ENCODE measurements around the gene IFI6. TPM values are rescaled to one million over a fixed set of nuclear protein-coding genes. Genes with fewer than 3 reads are reported as not detected.

Gene IFI6
- total and polyA plus RNA-seq, 2 of the 4 experiments (the other 2 are of a cell fraction) = 7.3 to 16.8 TPM

DNA sequence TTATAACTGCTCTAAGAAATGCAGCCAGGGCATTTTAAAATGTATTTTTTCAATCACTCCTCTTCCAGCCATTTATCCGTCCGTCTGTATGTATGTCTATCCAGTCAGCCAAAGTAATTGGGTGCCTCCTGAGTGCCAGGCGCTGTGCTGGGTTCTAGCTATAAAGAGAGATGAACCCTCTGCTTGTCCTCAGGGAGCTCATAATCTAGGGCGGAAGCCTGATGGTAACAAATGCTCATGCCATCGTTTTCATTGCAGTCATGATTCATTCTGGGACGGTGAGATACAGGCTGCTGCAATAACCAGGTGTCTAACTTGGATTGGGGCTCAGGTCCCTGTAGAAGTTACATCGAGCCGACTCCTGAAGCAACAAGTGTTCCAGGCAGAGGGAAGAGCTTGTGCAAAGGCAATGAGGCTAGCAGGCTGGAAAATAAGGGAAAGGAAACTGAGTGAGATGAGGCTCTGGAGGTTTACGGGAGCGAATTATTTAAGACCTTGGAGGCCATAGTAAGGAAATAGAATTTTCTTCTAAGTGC lies 11.6 kb downstream of the IFI6 start:
- intact Hi-C loops (cut with micrococcal nuclease) (loop anchor here (5.0 kb wide), 2 partner anchors 103 to 268 kb away; partner anchors contain the start of gene GPR3), in situ Hi-C loops (cut with MboI; ENCODE audit: low sequenced_read_pairs) (loop anchor here (5.0 to 10.0 kb wide), 2 partner anchors 48 to 246 kb away; no protein-coding TSS in a partner anchor), dilution Hi-C loops (cut with HindIII; ENCODE audit: low sequenced_read_pairs, unreplicated experiment) (no loop called here)
- H3K27me3 ChIP-seq (ENCODE audit: control insufficient read depth, insufficient read depth, low read length) = no peaks in the 10 kb centered on the region
- H3K4ac ChIP-seq (ENCODE audit: low read depth, low read length) = peak overlapping the region; percentile 44; the same call in 1 of the 2 replicates
- peak overlapping the region; percentile 81 for H4K5ac ChIP-seq (ENCODE audit: low read depth, low read length)
- H2BK5ac ChIP-seq (ENCODE audit: low read depth, low read length, poor library complexity, severe bottlenecking) = no peak overlapping the region
- no peak for DNase-seq
- H3K79me1 ChIP-seq (ENCODE audit: low read depth in 1 of 2, low read length in 2 of 2) = no peaks in the 10 kb centered on the region
- H3K14ac ChIP-seq (replicated peaks; ENCODE audit: low read depth, low read length) = no peak overlapping the region
- peak overlapping the region; percentile 69 to 74 for H4K8ac ChIP-seq (ENCODE audit: low read depth in 2 of 2, low read length in 2 of 2)
- no peak overlapping the region for H2AK5ac ChIP-seq (ENCODE audit: low read depth, low read length)
- H2AFZ ChIP-seq (replicated peaks; ENCODE audit: low read length, poor library complexity) = peak overlapping the region; percentile 83
- H3K4me2 ChIP-seq (ENCODE audit: low read depth, low read length) = peak overlapping the region; percentile 20
- H4K91ac ChIP-seq (ENCODE audit: insufficient read depth, low read depth, low read length) = no peak overlapping the region
- ChIA-PET POLR2A (ENCODE audit: unreplicated experiment) (no interaction called here), CTCF (interaction anchor here (3.2 kb wide), 1 partner anchor 10 kb away, joined by 11 read pairs; no protein-coding TSS in a partner anchor)
- 76% methylated on average over 7 of the region's 10 CpGs; no CpG with 5 or more reads in 1 of the 2 experiments for WGBS, 2 experiments (ENCODE audit: extremely low coverage in 2 of 2, insufficient read length in 1 of 2)
- H3K9me1 ChIP-seq (ENCODE audit: insufficient read depth, low read length) = peaks cover 9% of the 10 kb centered on the region
- no peak for ATAC-seq (ENCODE audit: low read depth)
- no peak overlapping the region for H2BK20ac ChIP-seq (ENCODE audit: low read depth, low read length)
- no peak overlapping the region for H3K23ac ChIP-seq (ENCODE audit: low read depth, low read length)
- BruUV-seq (replicated peaks) = no TSS peak
- H3K4me1 ChIP-seq (ENCODE audit: control insufficient read depth, insufficient read depth, low read length) = peaks cover 15% of the 10 kb centered on the region
- H4K20me1 ChIP-seq (ENCODE audit: insufficient read depth, low read length) = no peaks in the 10 kb centered on the region
- no peaks in the 10 kb centered on the region for H3K9me3 ChIP-seq (ENCODE audit: control insufficient read depth, insufficient read depth, low read length)
- no peak overlapping the region for H3K9ac ChIP-seq (ENCODE audit: low read depth, low read length)
- H3K36me3 ChIP-seq (ENCODE audit: control insufficient read depth, insufficient read depth, low read length) = no peaks in the 10 kb centered on the region
- TF ChIP-seq MXI1 (IDR thresholded peaks at IDR 0.05; ENCODE audit: borderline replicate concordance, low read depth, low read length) (no peak), RCOR1 (IDR thresholded peaks at IDR 0.05; ENCODE audit: insufficient replicate concordance, low read length) (no peak), NFE2L2 (IDR thresholded peaks at IDR 0.05; ENCODE audit: low read depth, low read length) (no peak), RFX5 (IDR thresholded peaks at IDR 0.05; ENCODE audit: low read depth, low read length) (no peak), MAFK (IDR thresholded peaks at IDR 0.05; ENCODE audit: low read depth, low read length) (no peak), POLR2A (IDR thresholded peaks at IDR 0.05; ENCODE audit: low read depth, low read length) (no peak)
- TF ChIP-seq, protein P1, sequence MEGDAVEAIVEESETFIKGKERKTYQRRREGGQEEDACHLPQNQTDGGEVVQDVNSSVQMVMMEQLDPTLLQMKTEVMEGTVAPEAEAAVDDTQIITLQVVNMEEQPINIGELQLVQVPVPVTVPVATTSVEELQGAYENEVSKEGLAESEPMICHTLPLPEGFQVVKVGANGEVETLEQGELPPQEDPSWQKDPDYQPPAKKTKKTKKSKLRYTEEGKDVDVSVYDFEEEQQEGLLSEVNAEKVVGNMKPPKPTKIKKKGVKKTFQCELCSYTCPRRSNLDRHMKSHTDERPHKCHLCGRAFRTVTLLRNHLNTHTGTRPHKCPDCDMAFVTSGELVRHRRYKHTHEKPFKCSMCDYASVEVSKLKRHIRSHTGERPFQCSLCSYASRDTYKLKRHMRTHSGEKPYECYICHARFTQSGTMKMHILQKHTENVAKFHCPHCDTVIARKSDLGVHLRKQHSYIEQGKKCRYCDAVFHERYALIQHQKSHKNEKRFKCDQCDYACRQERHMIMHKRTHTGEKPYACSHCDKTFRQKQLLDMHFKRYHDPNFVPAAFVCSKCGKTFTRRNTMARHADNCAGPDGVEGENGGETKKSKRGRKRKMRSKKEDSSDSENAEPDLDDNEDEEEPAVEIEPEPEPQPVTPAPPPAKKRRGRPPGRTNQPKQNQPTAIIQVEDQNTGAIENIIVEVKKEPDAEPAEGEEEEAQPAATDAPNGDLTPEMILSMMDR (conservative IDR thresholded peaks at IDR 0.05; ENCODE audit: low read depth, low read length) = no peak
- peak overlapping the region; percentile 39; the same call in 1 of the 2 replicates for H3K56ac ChIP-seq (ENCODE audit: extremely low read depth, insufficient read depth, low read length)
- H3K27ac ChIP-seq (ENCODE audit: insufficient read depth, low read length) = no peak overlapping the region
- peak overlapping the region; percentile 19 for H2AK9ac ChIP-seq (replicated peaks; ENCODE audit: low read depth, low read length, poor library complexity)
- no peak overlapping the region for H3K18ac ChIP-seq (ENCODE audit: low read depth, low read length)
- peak overlapping the region; percentile 40; the same call in 1 of the 2 replicates for H3K4me3 ChIP-seq (ENCODE audit: insufficient read depth, low read depth, low read length)
- H2BK15ac ChIP-seq (ENCODE audit: low read depth, low read length) = no peak overlapping the region
- H2BK120ac ChIP-seq (ENCODE audit: low read depth, low read length) = no peak overlapping the region
